Right ventricle myocardium inferior (tissue), 1 donor: ENCODE results near the gene DYNC1LI1. TPM values are rescaled to one million over a fixed set of nuclear protein-coding genes. Genes with fewer than 3 reads are reported as not detected.

Source experiments
- ATAC-seq: fragments of 200-7000 bp; cut with Tn5 transposase; one replicate; pipeline ENCODE4 v1.9.1; 2020; ENCODE audit warnings: mild to moderate bottlenecking, moderate library complexity
- DNase-seq: peaks from one replicate; pipeline ENCODE4 v3.0.0; 2021; ENCODE audit errors: missing footprints
- intact Hi-C: fragments of 100-400 bp; cut with DNase I; formaldehyde crosslinking; loops from one replicate; pipeline ENCODE4 v1.11.0; 2022
- long read RNA-seq: library from polyadenylated mRNA; unstranded; transcript quantifications from one replicate; pipeline ENCODE4 v2.0.0, GENCODE V29; 2021
- total RNA-seq: library from RNA; stranded (reverse); fragmentation: NEBNext Ultra II Directional; extraction: Animal tissue kit (Norgen Biotek cat#: 25700); gene quantifications from one replicate; pipeline ENCODE4 v1.2.1, GENCODE V29; 2021
- donor health status: DM: no; HTN: yes; CAD: no; lungs with severe emphysema.

The DYNC1LI1 gene
- total RNA-seq, result 53.6 TPM
- long read RNA-seq, transcript DYNC1LI1-201 (13 exons, 2,504 nt), result major isoform, 41 of 43 reads
- long read RNA-seq, partial matches to known transcripts, result 1 of 43 reads
- long read RNA-seq, other reads (novel, unspliced or antisense), result 1 of 43 reads

DNA sequence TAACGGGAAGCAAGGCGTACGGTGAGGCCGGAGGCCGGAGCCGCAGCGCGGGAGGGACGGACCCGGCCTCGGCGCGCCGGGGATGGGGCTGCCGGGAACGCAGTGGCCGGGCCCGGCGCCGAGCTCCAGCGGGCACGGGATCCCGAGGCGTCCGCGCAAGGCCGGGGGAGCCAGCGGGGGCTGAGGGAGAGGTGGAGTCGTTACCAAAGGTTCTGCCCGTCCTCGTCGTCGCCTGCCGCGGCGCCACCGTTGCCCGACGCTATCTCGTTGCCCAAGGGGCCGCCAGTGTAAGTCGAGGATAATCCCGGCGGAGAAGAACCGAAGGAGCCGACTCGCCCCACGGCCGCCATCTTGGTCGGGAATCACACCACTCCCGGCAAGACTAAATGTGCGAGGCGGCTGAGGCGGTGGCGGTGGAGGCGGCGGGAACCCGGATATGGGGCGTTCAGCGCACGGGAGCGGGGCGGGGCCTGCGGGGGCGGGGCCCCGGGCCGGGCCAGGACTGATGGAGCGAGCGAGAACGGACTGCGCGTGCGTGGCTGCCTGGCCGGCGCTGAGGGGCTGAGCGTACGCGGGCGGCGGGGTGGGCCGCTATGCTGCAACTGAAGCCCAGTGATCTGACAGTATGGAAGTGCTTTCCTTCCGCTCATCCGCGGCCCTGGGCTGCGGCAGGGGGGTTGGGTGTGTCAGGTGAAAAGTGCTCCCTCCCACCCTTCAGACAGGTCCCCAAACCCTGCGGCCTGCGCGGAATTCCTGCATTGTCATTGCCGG is at the start of gene DYNC1LI1:
TSS of gene DYNC1LI1 (minus strand) at position 438 of the 771 bp plus-strand sequence. CDS start at position 350, 88 bp downstream.
- ATAC-seq (peak; percentile 99), DNase-seq (peak; percentile 98)
- intact Hi-C loops, result loop anchor here (5.0 kb wide), 1 partner anchor 68 kb away; the partner anchor contains the start of gene CMTM6

- DNase-seq (no peak), ATAC-seq (no peak)
- intact Hi-C loops, result no loop called here
Observed at GRCh38 chr3:32619395-32619794, 48.7 kb upstream of the DYNC1LI1 start.

DNA sequence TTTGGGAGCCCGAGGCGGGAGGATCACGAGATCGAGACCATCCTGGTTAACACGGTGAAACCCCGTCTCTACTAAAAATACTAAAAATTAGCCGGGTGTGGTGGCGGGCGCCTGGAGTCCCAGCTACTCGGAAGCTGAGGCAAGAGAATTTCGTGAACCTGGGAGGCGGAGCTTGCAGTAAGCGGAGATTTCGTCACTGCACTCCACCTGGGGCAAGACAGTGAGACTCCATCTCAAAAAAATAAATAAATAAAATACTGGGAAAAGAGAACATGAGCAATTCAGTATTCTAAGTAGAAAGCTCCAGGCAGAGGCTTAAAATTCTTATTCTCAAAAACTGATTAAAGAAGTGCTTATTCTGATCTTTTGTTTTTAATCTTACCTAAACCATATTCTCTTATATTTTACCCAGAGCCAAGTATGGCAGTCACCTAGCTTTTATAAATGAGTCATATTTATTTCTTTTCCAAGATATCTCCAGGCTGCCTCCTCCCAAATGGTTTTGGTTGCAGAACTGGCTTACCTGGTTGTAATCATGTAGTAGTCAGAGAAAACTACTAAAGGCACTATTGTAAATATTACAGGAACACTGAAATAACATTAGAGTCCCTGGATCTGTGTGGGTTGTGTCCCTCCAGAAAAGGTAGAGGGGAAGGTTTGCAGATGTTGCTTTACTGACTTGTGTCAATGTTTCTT is 45.8 kb upstream of the DYNC1LI1 start:
- DNase-seq, result no peak
- no peak for ATAC-seq
- intact Hi-C loops, result no loop called here

- ATAC-seq, result no peak
- DNase-seq, result no peak
- intact Hi-C loops, result no loop called here
Observed at GRCh38 chr3:32614956-32615355, 44.3 kb upstream of the DYNC1LI1 start.

GRCh38 chr3:32613183-32613582 is 42.5 kb upstream of the DYNC1LI1 start:
- peak; percentile 73 for ATAC-seq
- DNase-seq, result no peak
- intact Hi-C loops, result no loop called here

DNA sequence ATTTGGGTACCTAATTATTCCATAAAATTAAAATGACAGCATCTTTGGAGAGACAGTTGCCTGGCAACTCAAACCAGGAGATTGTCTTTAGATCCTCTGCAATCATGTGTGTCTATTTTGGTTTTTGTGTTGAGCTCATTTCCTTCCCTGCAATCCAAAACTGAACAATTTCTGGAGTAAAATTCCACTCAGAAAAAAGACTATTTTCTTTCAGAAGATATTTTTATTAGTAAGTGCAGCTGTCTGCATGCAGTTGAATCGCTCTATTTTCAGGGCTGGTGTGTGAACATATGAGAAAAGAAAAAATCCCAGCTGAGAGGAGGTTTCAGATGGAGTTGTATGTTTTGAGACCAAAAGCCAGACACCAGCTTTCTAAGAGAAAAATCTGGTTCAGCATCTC is 41.9 kb upstream of the DYNC1LI1 start:
- no peak for DNase-seq
- ATAC-seq, result no peak
- intact Hi-C loops, result no loop called here

DNA sequence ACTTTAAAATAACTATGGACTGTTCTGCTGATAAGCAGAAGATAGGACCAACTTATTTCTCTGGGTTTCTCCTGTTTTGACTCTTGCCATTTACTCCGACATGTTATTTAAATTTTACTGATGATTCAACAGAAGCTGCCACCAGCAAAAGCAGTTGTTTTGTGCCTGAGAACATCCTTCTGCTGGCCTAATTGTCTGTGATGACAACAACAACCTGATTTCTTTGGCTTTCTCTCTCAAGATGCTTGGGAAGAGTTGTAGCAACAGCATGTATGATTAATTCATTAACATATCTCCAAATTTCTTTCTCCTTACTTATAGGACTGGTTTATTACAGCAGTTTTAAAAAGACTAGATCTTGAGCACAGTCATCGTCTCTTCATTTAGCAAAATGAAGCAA is 36.9 kb upstream of the DYNC1LI1 start:
- intact Hi-C loops, result no loop called here
- ATAC-seq, result no peak

DNA sequence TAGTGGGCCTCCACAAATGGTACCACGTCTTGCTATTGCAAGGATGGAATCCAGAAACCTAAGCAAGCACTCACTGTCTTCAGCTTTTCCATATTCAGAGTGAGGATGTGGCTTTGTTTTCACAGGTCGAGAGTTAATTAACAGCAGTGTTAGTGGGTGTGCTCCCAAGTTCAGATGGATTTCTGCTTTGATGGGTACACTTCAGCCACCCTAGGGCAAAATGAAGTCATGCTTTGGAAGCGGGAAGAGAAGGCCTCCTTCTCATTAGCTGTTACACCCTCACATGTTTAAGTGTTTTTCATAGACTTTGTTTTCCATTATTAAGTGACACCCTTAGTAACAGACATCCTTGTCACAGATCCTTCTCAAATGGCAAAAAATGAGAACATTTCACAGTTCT is 36.3 kb upstream of the DYNC1LI1 start:
- ATAC-seq (no peak), DNase-seq (no peak)
- intact Hi-C loops, result no loop called here

More for the DNA sequence above, 36.9 kb upstream of the DYNC1LI1 start:
- DNase-seq, result no peak

DNA sequence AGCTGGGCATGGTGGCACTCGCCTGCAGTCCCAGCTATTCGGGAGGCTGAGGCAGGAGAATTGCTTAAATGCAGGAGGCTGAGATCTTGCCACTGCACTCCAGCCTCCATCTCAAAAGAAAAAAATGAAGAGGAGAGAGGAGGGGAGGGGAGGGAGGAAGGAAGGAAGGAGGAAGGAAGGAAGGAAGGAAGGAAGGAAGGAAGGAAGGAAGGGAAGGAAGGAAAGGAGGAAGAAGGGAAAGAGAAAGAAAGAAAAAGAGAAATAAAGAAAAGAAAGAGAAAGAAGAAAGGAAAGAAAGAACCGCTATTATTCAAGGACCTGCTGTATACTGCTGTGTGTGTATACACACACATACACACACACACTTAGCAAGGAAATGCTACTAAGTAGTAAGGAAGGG is 35.6 kb upstream of the DYNC1LI1 start:
- intact Hi-C loops, result no loop called here
- DNase-seq, result no peak

DNA sequence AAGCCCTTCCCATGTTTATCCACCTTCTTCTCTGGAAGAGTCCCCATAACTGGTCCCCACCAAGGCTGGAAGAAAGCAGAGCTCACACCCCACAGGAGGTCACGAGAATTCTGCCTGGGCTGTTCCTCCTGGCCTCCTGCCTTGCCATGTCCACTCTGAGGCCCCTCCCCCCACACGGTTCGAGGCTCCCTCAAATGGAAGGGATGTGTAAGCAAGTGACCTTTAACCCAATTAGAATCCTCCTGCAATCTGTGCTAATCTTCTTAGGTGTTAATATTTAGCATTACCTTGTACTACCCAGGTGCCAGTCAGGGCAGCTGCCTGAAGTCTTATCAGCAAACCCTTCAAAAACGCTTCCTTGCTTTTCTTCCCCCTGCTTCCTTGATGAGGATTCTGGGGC is 32.4 kb upstream of the DYNC1LI1 start:
- ATAC-seq (no peak), DNase-seq (no peak)
- intact Hi-C loops, result no loop called here

More for the DNA sequence above, 35.6 kb upstream of the DYNC1LI1 start:
- no peak for ATAC-seq

GRCh38 chr3:32602206-32602605 is 31.5 kb upstream of the DYNC1LI1 start:
- intact Hi-C loops, result no loop called here
- DNase-seq, result no peak
- ATAC-seq, result no peak

DNA sequence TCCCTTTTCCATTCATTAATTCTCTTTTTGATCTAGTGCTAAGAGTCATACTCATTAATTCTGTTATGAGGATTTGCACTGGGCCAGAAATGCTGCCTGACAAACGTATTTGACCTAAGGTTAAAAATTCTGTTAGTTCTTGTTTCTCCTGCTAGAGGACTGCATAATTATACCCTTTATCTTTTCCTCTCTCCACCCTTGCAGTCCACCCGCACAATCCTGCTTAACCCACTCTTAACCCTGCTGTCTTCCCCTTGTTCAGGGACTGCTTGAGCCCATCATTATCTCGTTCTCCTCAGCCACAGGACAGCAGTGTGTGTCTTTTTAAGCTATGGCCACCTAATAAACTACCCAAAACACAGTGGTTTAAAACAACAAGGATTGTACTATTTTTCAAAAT is 31.1 kb upstream of the DYNC1LI1 start:
- DNase-seq, result no peak
- intact Hi-C loops, result no loop called here
- ATAC-seq, result no peak

GRCh38 chr3:32597656-32598055 is 27.0 kb upstream of the DYNC1LI1 start:
- ATAC-seq (no peak), DNase-seq (no peak)
- intact Hi-C loops, result loop anchor here (5.0 kb wide), 1 partner anchor 65 kb away; no protein-coding TSS in a partner anchor

DNA sequence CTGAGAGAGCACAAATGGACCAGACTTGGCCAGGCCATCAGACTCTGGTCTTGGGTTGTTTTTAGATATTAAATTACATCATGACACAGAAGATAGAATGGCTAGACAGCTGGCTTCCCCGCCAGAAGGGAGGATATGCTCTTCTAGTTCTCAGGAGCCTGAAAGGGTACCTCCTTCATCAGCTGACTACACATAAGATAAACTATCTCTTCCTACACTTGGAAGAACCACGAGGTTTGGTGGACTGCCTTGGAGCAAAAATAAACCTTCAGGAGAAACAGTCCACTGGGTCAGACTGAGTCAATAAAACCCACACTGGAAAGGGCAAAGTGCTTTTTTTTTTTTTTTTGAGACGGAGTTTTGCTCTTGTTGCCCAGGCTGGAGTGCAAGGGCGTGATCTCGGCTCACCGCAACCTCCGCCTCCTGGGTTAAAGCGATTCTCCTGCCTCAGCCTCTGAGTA is 26.3 kb upstream of the DYNC1LI1 start:
- intact Hi-C loops, result loop anchor here (5.0 kb wide), 1 partner anchor 65 kb away; no protein-coding TSS in a partner anchor
- peak; percentile 65 for ATAC-seq
- DNase-seq, result no peak

GRCh38 chr3:32596282-32596908 is 25.7 kb upstream of the DYNC1LI1 start:
- DNase-seq, result no peak
- ATAC-seq, result peak; percentile 11
- intact Hi-C loops, result loop anchor here (5.0 kb wide), 1 partner anchor 66 kb away; no protein-coding TSS in a partner anchor

DNA sequence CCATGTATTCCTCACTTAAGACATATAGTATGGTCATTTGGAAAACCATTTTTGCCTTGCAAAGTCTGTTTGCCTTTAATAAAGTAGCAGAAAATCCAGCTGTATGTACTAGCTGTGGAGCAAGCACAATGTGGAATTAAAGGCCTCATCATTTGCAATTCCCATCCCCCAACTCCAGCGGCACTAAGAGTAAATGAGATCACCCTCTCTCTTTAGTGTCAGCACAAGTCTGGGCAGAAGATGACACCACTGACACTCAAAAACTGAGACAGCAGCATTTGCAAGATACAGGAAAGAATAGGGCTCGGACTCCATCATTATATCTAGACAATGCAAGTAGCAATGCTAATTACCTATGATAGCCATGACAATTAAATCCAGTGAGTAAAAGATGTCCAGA is 24.7 kb upstream of the DYNC1LI1 start:
- ATAC-seq (no peak), DNase-seq (no peak)
- intact Hi-C loops, result loop anchor here (5.0 kb wide), 1 partner anchor 67 kb away; no protein-coding TSS in a partner anchor

GRCh38 chr3:32593903-32594525 is 23.4 kb upstream of the DYNC1LI1 start:
- intact Hi-C loops, result no loop called here
- no peak for DNase-seq
- peak; percentile 23 for ATAC-seq

- intact Hi-C loops, result no loop called here
- DNase-seq, result no peak
- ATAC-seq, result no peak
Observed at GRCh38 chr3:32592696-32593353, 22.2 kb upstream of the DYNC1LI1 start.
